ENCODE data around the gene WWOX.

WWOX gene

GRCh38 chr16:78936060-78936459, 836.6 kb downstream of the WWOX start:
- DNase-seq: no peak

GRCh38 chr16:78939597-78939996, 840.1 kb downstream of the WWOX start:
- no peak for DNase-seq

DNA sequence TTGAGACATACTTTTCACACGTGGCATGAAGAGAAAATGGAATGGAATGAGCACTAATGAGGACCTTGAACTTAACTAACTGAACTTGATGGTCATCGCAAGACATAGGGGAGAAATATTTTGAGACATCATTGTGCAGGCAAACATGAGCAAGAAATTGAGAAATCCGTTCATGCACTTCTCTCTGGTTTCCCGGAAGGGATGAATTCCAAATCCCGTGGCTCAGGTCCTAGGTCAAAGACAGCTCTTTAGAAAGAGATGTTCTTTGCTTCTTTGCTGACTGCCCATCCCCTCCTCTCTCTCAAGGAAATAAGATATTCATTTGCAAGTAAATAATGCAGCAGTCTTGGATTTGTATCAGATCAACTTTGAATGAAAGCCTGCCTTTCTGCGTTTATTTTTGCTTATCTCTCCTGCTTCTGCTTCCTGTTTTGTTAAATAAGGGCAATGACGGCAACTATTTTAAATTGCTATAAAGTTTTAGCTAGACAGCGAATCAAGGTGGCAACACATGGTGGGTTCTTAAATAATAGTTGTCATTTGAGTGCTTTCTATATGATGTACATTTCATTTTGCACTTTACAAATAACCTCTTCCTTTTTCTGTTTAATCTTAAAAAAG, 843.3 kb downstream of the WWOX start:
- no peak for DNase-seq

GRCh38 chr16:78945336-78945735, 845.9 kb downstream of the WWOX start:
- no peak for DNase-seq

DNA sequence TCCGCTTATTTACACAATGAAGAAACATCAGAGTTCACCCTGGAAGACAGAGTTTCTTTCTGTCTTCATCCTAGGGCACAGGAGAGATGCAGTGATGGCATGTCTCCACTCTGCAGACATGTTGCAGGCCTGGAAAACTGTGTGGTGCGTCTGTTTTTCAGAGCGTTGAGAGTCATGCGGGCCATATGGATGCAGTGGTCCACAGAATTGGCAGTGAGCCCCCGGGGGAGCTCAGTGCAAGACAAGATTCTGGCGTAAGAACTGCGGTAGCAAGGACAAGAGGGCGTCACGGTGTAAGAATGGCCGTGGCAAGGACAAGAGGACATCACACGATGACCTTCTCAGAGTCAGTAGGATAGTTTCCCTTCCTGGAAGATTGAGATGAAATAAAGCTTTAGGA, 847.1 kb downstream of the WWOX start:
- DNase-seq: no peak

DNA sequence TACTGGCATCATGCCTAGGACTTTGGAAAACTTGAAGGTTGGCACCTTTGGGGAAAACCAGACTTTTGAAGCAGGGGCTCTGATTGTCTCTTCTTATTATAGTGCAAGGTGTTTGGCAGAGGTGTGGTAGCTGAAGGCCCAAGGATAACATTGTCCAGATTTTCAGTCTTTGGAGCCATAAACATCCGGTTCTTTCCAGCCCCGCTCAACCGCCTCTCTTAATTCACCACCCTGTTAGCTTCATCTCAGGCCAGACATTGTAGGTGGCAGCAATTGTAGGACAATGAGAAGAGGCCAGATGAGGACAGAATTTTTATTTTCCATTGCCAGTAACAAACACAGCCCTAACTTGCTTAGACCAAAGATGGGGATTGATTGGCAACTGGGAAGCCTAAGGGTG, 851.3 kb downstream of the WWOX start:
- no peak for DNase-seq

GRCh38 chr16:78952630-78953029, 853.2 kb downstream of the WWOX start:
- DNase-seq: no peak

DNA sequence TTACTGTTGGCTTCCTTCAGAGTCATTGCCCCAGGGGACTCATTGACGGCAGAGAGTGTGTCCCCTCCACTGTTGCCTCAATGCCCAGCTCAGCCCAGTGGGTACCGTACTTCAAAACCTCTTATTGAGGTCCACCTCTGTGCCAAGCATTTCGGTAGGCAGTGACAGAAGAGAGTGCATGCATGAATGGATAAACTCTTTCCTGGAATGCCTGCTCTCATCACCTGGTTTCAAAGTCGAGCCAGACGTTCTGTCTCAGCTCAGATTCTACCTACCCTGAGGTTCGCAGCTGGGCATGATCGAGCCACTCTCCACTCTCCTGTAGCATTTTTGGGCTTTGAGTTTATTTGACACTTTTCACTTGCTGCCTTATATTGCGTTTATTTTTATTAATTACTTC, 854.1 kb downstream of the WWOX start:
- DNase-seq: no peak

DNA sequence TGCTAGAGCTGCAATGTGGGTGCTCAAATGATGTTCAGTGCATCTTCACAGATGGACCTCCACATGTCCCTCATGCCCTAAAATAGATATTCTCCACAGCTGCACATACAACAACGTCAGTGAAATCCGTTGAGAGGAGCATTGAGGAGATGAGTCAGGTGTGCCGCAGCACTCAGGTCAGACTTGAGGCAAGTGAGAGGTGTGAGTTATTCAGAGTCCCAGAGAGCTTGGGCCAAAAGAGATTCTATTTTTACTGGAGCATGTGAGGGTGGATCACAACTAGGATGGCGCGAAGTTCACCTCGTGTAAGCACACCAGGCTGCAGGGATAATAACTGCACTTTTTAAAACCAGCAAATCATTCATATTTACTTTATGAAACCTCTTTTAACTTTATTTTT, 855.8 kb downstream of the WWOX start:
- DNase-seq: no peak

DNA sequence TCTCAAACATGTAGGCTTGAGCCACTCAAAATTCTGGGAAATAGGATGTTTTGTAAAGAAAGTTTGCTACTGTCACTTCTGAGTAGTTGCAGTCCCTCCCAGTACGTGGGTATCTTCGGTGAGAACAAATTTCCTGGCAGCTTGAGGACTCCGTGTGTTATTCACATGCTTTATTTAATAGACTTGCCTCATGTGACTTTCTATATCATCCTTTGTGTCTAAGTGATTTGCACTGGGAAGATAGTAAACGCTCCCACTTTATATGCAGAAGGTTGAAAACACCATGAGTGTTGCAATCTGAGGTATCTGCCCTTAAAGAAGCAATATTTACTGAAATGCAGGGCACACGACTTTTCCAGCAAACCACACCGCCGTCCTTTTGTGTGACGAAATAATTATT, 857.4 kb downstream of the WWOX start:
- no peak for DNase-seq

DNA sequence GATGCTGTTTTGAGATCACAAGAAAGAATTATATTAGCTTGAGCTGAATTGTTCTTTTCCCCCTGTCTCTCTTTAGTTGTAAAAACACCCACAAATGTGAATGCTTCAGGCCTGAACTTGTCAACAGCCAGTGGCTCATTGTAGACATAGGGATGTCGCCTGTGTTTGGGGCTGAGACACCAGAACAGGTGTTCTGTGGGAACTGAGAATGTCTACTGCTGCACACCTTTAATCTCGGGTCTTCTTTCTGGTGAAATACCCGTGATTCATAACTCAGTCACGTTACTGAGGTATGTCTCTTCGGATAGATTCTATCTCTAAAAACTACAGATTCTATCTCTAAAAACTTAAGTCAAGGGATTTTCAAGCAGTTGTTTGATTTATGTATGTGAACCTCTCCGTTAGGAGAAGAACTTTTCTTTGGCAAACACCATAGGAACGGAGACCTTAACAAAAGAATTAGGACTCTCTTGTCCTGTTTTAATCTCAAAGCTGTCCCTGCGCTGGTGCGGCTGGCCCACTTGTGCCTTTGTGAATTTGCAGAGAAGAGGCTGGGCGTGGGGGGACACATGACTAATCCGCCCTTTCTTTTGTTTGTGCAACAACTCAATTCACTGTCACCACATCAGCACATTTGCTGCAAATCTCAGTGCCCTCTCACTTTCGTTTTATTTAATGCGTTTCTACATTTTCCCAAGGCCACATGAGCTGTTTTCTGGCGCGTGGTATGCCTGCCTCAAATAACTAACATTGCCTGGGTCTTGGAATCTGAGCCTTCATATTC, 858.1 kb downstream of the WWOX start:
- DNase-seq: peak; percentile 42 to 59

DNA sequence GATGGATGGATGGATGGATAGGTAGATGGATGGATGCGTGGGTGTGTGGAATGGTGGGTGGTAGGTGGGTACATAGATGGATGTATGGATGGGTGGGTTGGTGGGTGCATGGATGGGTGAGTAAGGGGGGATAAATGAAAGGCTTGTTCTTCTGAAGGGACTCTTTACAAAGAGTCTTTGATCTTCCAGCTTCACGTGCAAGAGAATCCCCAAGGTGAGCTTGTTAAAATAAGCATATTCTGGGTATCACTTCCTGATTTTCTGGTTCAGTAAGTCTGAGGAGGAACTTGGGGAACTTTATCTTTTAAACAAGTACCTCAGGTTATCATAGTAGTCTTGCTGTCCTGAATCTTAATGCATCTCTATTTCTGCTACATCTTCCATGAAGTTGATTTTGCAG, 862.0 kb downstream of the WWOX start:
- no peak for DNase-seq

- DNase-seq: no peak
Observed at GRCh38 chr16:78962457-78962929, 863.0 kb downstream of the WWOX start.

DNA sequence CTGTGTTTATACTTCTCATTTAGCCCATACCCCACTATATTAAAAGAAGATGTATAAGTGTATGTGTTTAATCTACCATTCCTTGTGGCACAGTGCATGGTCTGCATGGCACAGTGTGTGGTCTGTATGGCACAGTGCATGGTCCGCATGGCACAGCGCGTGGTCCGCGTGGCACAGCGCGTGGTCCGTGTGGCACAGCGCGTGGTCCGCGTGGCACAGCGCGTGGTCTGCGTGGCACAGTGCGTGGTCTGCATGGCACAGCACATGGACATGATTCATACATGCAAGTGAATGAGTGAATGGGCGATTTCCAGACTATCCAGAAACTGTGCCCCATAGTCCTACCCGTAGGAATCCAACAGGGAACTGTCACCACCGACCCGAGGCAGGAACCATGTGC, 868.5 kb downstream of the WWOX start:
- no peak for DNase-seq

- no peak for DNase-seq
Observed at GRCh38 chr16:78969721-78970120, 870.3 kb downstream of the WWOX start.

DNA sequence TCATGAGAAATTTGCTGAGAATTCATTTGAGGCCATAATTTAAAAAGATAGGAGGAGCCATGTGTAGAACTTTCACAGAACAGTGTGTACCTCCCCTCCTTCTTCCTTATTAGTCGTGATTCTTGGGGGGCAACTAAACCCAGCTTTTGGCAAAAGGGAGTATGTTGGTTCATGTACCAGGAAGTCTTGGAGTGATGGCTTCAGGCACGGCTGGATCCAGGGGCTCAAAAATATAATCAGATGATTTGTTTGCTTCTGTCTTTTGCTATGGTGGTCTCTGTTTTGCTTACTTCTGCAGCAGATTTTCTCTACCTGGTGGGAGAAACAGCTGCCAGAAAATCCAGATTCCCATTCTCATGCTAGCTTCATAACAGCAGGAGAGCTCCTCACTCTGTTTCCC, 871.2 kb downstream of the WWOX start:
- no peak for DNase-seq

DNA sequence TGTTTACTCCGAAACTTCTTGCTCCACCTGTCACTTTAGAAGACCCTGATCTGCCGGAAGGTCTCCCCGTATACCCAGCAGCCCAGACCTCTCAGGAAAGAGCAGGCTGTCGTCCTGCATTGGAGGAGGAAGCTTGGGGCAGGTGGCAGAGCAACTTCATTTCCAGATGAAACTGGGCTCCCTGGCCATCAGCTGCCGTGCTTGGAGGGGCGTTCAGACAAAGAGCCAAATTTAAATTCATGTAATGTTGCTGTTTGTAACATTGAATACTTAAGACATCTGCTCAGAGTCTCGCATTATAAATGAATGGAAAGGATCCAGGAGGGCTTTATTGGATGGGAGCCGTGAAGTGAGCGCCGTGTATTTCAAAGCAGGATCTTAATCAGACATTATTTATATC, 872.6 kb downstream of the WWOX start:
- no peak for DNase-seq

- no peak for DNase-seq
Observed at GRCh38 chr16:78972986-78973385, 873.5 kb downstream of the WWOX start.

GRCh38 chr16:78976212-78976611, 876.8 kb downstream of the WWOX start:
- peak; percentile 60 to 69 for DNase-seq

DNA sequence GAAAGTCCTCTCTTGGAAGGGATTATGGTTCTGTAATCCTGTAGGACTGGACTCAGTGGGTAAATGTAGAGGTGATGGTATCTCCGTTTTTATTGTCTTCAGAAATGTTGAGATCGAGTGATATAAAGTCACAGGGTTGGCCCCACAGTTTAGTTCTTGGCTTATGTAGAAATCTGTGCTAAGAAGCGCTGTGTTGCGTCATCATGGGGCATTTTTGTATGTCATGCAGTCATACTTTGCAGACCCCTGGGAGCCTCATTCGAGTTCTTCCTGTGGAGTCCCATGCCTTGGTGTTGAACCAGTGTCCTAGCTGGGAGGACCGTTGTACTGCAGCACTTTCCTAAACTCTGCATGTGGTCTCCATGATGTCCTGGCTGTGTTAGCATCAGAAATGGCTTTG, 881.4 kb downstream of the WWOX start:
- DNase-seq: no peak

DNA sequence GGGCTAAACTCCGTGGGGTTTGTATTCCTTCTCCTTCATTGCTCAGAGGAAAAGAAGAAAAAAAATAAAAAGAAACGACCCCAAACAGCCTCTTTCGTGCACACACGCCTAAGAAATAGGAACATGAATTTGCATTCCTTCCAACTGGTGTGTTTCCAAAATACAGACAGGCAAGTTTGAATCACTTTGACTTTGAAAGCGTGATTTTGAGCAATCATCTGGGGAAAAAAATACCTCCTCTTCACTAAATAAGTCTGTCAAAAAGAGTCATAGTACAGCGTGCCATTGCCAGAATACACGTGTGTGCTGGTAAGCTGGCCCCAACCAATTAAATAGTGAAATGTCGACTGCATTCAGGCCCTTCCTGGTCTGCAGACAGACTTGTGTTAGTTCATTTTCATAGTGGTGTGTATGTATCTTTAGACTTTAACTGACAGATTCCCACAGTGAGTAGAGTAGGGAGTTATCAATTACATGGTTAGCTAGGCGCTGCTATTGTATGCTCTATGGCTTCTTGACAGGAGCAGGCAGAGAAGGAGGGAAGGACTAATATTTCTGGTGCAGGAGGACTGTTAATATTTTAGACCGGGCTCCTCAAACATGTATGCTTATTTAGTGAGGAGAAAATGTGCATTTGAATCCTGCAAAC, 882.8 kb downstream of the WWOX start:
- no peak for DNase-seq

DNA sequence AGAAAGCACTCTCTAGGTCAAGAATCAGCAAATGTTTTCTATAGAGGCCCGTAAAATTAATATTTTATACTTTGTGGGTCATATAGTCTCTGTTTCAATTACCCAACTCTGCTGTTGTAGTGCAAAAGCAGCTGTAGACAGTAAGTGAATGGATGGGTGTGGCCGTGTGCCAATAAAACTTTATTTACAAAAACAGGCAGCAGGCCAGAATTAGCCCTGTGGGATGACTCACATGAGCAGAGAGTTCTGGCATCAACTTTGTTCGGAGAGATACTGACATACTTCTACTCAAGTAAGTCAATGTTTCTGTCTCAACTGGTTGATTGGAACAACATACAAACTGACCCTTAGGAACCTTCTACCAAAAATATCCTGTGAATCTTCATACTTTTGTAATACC, 884.9 kb downstream of the WWOX start:
- DNase-seq: no peak

GRCh38 chr16:78984887-78985464, 885.5 kb downstream of the WWOX start:
- DNase-seq: no peak
